Activated B cell treated with CpG ODN at 0.5 μM for 24 hours (primary cell): ENCODE data around the gene COPZ2. TPM values are rescaled to one million over a fixed set of nuclear protein-coding genes. Genes with fewer than 3 reads are reported as not detected.

ENCODE experiments used
- ATAC-seq: fragments of 200-7000 bp; cut with Tn5 transposase; one replicate; pipeline ENCODE4 v1.10.0; 2021; ENCODE audit warnings: low read depth, mild to moderate bottlenecking, moderate library complexity
- CTCF ChIA-PET: fragments of 350-600 bp; sonication (Branson Sonifier 250); formaldehyde crosslinking; loops from one replicate; lab custom pipeline; 2021; ENCODE audit warnings: antibody characterized with exemption; lab: Charles Lee
- POLR2A ChIA-PET: fragments of 350-600 bp; sonication (Branson Sonifier 250); formaldehyde crosslinking; loops from one replicate; lab custom pipeline; 2021; ENCODE audit warnings: antibody characterized with exemption; lab: Charles Lee
- DNase-seq: peaks from one replicate; pipeline ENCODE4 v3.0.0; 2022
- H3K27ac Mint-ChIP-seq: one replicate; pipeline ENCODE4 v1.8.0; 2020; ENCODE audit warnings: mixed read lengths
- H3K27me3 Mint-ChIP-seq: one replicate; pipeline ENCODE4 v1.8.0; 2021; ENCODE audit warnings: mixed read lengths
- H3K36me3 Mint-ChIP-seq: one replicate; pipeline ENCODE4 v1.8.0; 2021; ENCODE audit warnings: low read depth, mixed read lengths
- H3K4me1 Mint-ChIP-seq: one replicate; pipeline ENCODE4 v1.8.0; 2021; ENCODE audit warnings: mixed read lengths
- H3K4me3 Mint-ChIP-seq: one replicate; pipeline ENCODE4 v1.8.0; 2020; ENCODE audit warnings: mild to moderate bottlenecking, mixed read lengths
- H3K9me3 Mint-ChIP-seq: one replicate; pipeline ENCODE4 v1.8.0; 2020; ENCODE audit warnings: mixed read lengths
- CTCF ChIP-seq: fragments of 200-600 bp; IDR thresholded peaks from one replicate; pipeline ENCODE4 v1.8.0; 2022; ENCODE audit warnings: antibody characterized with exemption, mild to moderate bottlenecking
- intact Hi-C: fragments of 100-400 bp; cut with micrococcal nuclease; formaldehyde crosslinking; loops from one replicate; pipeline ENCODE4 v1.15.1; 2024
- total RNA-seq: library from RNA; stranded (reverse); gene quantifications from 2 replicates; pipeline ENCODE4 v1.2.3, GENCODE V29; 2022

The COPZ2 gene
- total RNA-seq, 1 donor from 2014 or later, result 3.3 TPM

DNA sequence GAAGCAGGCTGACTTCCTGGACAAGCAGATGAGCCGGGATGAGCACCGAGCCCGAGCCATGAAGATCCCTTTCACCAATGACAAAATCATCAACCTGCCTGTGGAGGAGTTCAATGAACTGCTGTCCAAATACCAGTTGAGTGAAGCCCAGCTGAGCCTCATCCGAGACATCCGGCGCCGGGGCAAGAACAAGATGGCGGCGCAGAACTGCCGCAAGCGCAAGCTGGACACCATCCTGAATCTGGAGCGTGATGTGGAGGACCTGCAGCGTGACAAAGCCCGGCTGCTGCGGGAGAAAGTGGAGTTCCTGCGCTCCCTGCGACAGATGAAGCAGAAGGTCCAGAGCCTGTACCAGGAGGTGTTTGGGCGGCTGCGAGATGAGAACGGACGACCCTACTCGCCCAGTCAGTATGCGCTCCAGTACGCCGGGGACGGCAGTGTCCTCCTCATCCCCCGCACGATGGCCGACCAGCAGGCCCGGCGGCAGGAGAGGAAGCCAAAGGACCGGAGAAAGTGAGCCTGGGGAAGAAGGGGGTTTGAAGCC, 21.6 kb upstream of the COPZ2 start:
- H3K27ac Mint-ChIP-seq, result peak overlapping the region; percentile 66
- no peaks in the 10 kb centered on the region for H3K27me3 Mint-ChIP-seq
- intact Hi-C loops, result no loop called here
- POLR2A ChIA-PET, result interaction anchor here (0.6 to 7.2 kb wide), 4 partner anchors 12 to 755 kb away, joined by 3 to 83 read pairs (median 6); partner anchors contain the start of gene NFE2L1
- DNase-seq, result no peak
- no peaks in the 10 kb centered on the region for H3K9me3 Mint-ChIP-seq
- peaks cover 81% of the 10 kb centered on the region for H3K36me3 Mint-ChIP-seq
- CTCF ChIA-PET, result interaction anchor here (0.6 to 0.9 kb wide), 4 partner anchors 13 to 49 kb away, joined by 3 to 4 read pairs (median 4); no protein-coding TSS in a partner anchor
- ATAC-seq, result no peak
- H3K4me3 Mint-ChIP-seq, result no peak overlapping the region
- H3K4me1 Mint-ChIP-seq, result peaks cover 31% of the 10 kb centered on the region
- TF ChIP-seq CTCF, result no peak

DNA sequence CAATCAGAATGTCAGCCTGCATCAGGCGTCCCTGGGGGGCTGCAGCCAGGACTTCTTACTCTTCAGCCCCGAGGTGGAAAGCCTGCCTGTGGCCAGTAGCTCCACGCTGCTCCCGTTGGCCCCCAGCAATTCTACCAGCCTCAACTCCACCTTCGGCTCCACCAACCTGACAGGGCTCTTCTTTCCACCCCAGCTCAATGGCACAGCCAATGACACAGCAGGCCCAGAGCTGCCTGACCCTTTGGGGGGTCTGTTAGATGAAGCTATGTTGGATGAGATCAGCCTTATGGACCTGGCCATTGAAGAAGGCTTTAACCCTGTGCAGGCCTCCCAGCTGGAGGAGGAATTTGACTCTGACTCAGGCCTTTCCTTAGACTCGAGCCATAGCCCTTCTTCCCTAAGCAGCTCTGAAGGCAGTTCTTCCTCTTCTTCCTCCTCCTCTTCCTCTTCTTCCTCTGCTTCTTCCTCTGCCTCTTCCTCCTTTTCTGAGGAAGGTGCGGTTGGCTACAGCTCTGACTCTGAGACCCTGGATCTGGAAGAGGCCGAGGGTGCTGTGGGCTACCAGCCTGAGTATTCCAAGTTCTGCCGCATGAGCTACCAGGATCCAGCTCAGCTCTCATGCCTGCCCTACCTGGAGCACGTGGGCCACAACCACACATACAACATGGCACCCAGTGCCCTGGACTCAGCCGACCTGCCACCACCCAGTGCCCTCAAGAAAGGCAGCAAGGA, 21.0 kb upstream of the COPZ2 start:
- no peak for DNase-seq
- TF ChIP-seq CTCF, result no peak
- ChIA-PET CTCF (interaction anchor here (0.6 to 4.8 kb wide), 4 partner anchors 14 to 32 kb away, joined by 3 to 34 read pairs (median 4); no protein-coding TSS in a partner anchor), POLR2A (interaction anchor here (1.1 to 7.2 kb wide), 3 partner anchors 11 to 53 kb away, joined by 3 to 83 read pairs (median 9); partner anchors contain the start of gene NFE2L1)
- no peak overlapping the region for H3K4me3 Mint-ChIP-seq
- H3K4me1 Mint-ChIP-seq, result peaks cover 36% of the 10 kb centered on the region
- intact Hi-C loops, result no loop called here
- ATAC-seq, result no peak
- peak overlapping the region; percentile 66 for H3K27ac Mint-ChIP-seq
- no peaks in the 10 kb centered on the region for H3K9me3 Mint-ChIP-seq
- H3K27me3 Mint-ChIP-seq, result no peaks in the 10 kb centered on the region
- H3K36me3 Mint-ChIP-seq, result peaks cover 80% of the 10 kb centered on the region

DNA sequence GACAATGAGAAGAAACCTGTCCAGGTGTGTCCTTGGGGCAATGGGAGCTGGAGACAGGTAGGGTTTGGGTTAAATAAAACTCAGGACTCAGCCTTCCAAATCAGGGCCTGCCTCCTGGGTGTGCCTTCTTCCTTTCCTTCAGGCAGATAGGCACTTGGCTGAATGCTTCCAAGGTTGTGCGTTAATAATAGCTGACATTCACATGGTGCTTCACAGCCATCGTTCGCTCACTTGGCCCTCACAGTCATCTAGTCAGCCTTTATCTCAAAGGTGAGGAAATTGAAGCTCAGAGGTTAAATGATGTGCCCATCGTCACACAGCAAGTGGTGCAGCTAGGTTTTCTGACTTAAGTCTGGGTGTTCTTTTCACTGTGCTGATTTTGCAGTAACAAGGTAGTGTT, 20.0 kb upstream of the COPZ2 start:
- H3K27ac Mint-ChIP-seq, result peak overlapping the region; percentile 99

GRCh38 chr17:48056879-48057278, 19.3 kb upstream of the COPZ2 start:
- TF ChIP-seq CTCF, result no peak
- peak overlapping the region; percentile 73 for H3K4me3 Mint-ChIP-seq
- DNase-seq (no peak), ATAC-seq (no peak)
- H3K27me3 Mint-ChIP-seq, result no peaks in the 10 kb centered on the region
- intact Hi-C loops, result no loop called here
- CTCF ChIA-PET, result interaction anchor here (1.1 to 4.8 kb wide), 3 partner anchors 10 to 31 kb away, joined by 3 to 34 read pairs (median 4); no protein-coding TSS in a partner anchor
- H3K9me3 Mint-ChIP-seq, result no peaks in the 10 kb centered on the region
- H3K27ac Mint-ChIP-seq, result peak overlapping the region; percentile 99
- H3K36me3 Mint-ChIP-seq, result peaks cover 89% of the 10 kb centered on the region
- peaks cover 53% of the 10 kb centered on the region for H3K4me1 Mint-ChIP-seq
- POLR2A ChIA-PET, result interaction anchor here (0.6 to 7.2 kb wide), 7 partner anchors 9 to 521 kb away, joined by 3 to 83 read pairs (median 5); partner anchors contain the start of genes NFE2L1 and SP2

More for the DNA sequence above, 20.0 kb upstream of the COPZ2 start:
- CTCF ChIA-PET, result interaction anchor here (4.8 kb wide), 1 partner anchor 31 kb away, joined by 34 read pairs; no protein-coding TSS in a partner anchor
- DNase-seq (no peak), ATAC-seq (no peak)
- Mint-ChIP-seq H3K4me1 (peaks cover 45% of the 10 kb centered on the region), H3K27me3 (no peaks in the 10 kb centered on the region), H3K9me3 (no peaks in the 10 kb centered on the region), H3K4me3 (no peak overlapping the region), H3K36me3 (peaks cover 88% of the 10 kb centered on the region)
- TF ChIP-seq CTCF, result no peak
- POLR2A ChIA-PET, result interaction anchor here (1.7 to 7.2 kb wide), 2 partner anchors 10 to 54 kb away, joined by 9 to 83 read pairs; partner anchors contain the start of gene NFE2L1
- intact Hi-C loops, result no loop called here
